HFFc6 (cell line): ENCODE data around the gene ZNF407. TPM values are rescaled to one million over a fixed set of nuclear protein-coding genes. Genes with fewer than 3 reads are reported as not detected.

ENCODE experiments used
- DNase-seq: peaks from one replicate; pipeline ENCODE4 v3.0.0-alpha.2; 2018
- H3K27ac Mint-ChIP-seq: 2 replicates; pipeline ENCODE4 v1.8.0; 2020; ENCODE audit warnings: mild to moderate bottlenecking, mixed read lengths
- H3K27me3 Mint-ChIP-seq: 2 replicates; pipeline ENCODE4 v1.8.0; 2021; ENCODE audit warnings: mild to moderate bottlenecking, moderate library complexity, mixed read lengths; ENCODE audit not compliant: insufficient read depth
- H3K36me3 Mint-ChIP-seq: 2 replicates; pipeline ENCODE4 v1.8.0; 2021; ENCODE audit warnings: low read depth, mixed read lengths
- H3K4me1 Mint-ChIP-seq: 2 replicates; pipeline ENCODE4 v1.8.0; 2020; ENCODE audit warnings: low read depth, mixed read lengths
- H3K4me3 Mint-ChIP-seq: 2 replicates; pipeline ENCODE4 v1.8.0; 2020; ENCODE audit warnings: mild to moderate bottlenecking, moderate library complexity, mixed read lengths
- H3K9me3 Mint-ChIP-seq: 2 replicates; pipeline ENCODE4 v1.8.0; 2020; ENCODE audit warnings: mild to moderate bottlenecking, mixed read lengths
- total RNA-seq, 6 experiments: library from RNA; stranded (reverse); fragmentation: NEBNext Ultra II Directional; extraction: Animal tissue kit (Norgen Biotek cat#: 25700); gene quantifications; 2 replicates in 1 of 6; 3 replicates in 5 of 6; pipeline ENCODE4 v1.2.3, GENCODE V29; 2021
- TF ChIP-seq, protein P1 (sequence below): fragments of 200-600 bp; sonication (generic); IDR thresholded peaks from 2 replicates; pipeline ENCODE4 v1.5.0; 2021; ENCODE audit warnings: antibody characterized with exemption, mild to moderate bottlenecking

The ZNF407 gene
- total RNA-seq, 6 experiments from 2014 or later: 7.9 to 9.7 (median 9.1) TPM

DNA sequence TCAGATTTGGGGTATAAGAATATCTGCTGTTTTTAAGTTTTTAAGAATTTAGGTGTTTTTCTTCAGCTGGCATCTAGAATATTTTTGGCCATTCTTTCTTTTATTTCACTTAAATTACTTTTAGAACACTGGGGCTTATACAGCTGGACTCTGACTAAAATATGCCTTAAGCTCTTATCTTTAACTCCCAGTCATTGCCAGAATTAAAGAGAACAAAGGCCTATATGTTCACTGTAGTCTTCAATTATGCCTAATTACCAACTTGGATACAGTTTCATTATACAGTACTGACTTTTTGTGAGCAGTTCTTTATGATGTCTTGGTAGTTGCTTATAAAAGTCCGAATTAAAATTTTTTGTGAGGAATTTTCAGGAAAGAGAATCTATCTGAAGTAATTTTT lies 192.8 kb downstream of the ZNF407 start:
- no peak for DNase-seq
- peaks cover 7% of the 10 kb centered on the region; the same call in 1 of the 2 replicates for H3K36me3 Mint-ChIP-seq
- H3K4me1 Mint-ChIP-seq: peaks cover 10% of the 10 kb centered on the region
- H3K9me3 Mint-ChIP-seq: no peaks in the 10 kb centered on the region
- H3K4me3 Mint-ChIP-seq: no peak overlapping the region
- no peak overlapping the region for H3K27ac Mint-ChIP-seq
- no peaks in the 10 kb centered on the region for H3K27me3 Mint-ChIP-seq
- TF ChIP-seq, protein P1, sequence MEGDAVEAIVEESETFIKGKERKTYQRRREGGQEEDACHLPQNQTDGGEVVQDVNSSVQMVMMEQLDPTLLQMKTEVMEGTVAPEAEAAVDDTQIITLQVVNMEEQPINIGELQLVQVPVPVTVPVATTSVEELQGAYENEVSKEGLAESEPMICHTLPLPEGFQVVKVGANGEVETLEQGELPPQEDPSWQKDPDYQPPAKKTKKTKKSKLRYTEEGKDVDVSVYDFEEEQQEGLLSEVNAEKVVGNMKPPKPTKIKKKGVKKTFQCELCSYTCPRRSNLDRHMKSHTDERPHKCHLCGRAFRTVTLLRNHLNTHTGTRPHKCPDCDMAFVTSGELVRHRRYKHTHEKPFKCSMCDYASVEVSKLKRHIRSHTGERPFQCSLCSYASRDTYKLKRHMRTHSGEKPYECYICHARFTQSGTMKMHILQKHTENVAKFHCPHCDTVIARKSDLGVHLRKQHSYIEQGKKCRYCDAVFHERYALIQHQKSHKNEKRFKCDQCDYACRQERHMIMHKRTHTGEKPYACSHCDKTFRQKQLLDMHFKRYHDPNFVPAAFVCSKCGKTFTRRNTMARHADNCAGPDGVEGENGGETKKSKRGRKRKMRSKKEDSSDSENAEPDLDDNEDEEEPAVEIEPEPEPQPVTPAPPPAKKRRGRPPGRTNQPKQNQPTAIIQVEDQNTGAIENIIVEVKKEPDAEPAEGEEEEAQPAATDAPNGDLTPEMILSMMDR: no peak

DNA sequence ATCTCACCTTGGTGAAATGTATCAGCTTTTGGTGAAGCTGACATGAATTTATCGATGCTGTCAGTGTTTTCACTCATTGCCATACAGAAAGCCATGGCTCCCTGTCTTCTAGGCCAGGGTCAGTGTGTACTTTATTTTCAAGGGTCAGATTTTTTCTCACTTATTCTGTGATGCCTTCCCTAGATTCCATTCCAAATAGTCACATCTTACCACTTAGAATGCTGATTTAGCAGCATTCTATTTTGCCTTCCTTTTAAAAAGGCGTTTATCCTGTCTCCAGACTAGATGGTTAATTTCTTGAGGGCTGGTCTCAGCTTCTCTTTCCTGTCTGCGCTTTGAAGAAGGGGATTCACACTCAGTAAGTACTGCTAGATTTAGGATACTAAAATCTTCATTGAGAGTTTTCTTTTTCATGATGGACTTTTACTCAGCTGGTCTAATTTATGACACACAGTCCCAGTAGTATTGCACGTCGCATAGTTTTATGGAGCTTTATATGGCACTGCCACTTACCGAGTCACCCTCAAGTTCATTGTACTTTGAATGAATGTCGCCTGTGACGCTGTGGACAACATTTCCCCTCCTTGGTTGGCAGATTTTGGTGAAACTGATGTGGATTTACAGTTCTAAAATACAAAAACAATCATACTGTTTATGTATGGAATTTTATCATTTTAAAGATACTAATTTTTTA lies 194.0 kb downstream of the ZNF407 start:
- DNase-seq: no peak
- H3K36me3 Mint-ChIP-seq: peaks cover 7% of the 10 kb centered on the region; the same call in 1 of the 2 replicates
- no peaks in the 10 kb centered on the region for H3K27me3 Mint-ChIP-seq
- H3K27ac Mint-ChIP-seq: no peak overlapping the region
- TF ChIP-seq, protein P1: no peak
- H3K4me3 Mint-ChIP-seq: no peak overlapping the region
- no peaks in the 10 kb centered on the region for H3K9me3 Mint-ChIP-seq
- peaks cover 17% of the 10 kb centered on the region for H3K4me1 Mint-ChIP-seq

DNA sequence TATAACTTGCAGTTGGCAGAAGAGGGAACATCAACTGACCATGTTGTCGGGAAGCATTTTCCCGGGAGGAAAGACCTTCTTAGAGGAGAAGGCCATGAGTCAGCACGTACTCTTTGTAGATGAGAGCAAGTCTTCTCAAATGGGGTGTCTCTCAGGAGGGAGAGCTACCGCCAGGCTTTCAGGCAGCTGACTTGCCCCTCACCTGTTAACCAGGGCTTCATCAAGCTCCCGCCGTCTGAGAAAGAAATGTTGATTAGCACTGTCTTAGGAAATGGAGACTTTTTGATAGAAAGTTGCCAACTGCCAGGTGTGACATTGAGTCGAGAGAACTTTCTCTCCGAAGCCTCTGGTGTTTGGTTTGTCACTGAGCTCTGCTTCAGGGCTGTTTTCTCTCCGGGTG lies 196.1 kb downstream of the ZNF407 start:
- no peak overlapping the region for H3K4me3 Mint-ChIP-seq
- H3K27me3 Mint-ChIP-seq: no peaks in the 10 kb centered on the region
- no peaks in the 10 kb centered on the region for H3K9me3 Mint-ChIP-seq
- DNase-seq: no peak
- H3K4me1 Mint-ChIP-seq: peaks cover 38% of the 10 kb centered on the region
- TF ChIP-seq, protein P1: no peak
- H3K36me3 Mint-ChIP-seq: no peaks in the 10 kb centered on the region; the same call in 1 of the 2 replicates
- no peak overlapping the region for H3K27ac Mint-ChIP-seq

DNA sequence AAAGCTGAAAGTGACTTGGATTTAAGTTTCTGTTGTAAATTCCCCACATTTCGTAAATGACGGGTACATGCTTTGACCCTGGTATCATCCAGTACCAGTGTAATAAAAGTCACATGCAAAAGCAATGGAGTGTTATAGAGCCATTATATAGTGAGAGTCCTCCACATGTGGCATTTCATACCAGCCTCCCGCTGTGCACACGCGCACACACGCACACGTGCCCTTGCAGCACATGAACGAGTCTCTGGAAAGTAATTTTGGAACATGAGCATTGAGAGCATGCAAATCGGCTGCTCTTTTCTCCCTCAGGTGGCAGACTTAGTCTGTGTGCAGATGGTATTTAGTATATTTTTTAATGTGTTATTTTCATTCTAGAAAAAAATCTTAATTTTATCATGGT lies 198.1 kb downstream of the ZNF407 start:
- no peaks in the 10 kb centered on the region; the same call in 1 of the 2 replicates for H3K36me3 Mint-ChIP-seq
- no peaks in the 10 kb centered on the region for H3K27me3 Mint-ChIP-seq
- H3K4me1 Mint-ChIP-seq: peaks cover 39% of the 10 kb centered on the region
- H3K27ac Mint-ChIP-seq: no peak overlapping the region
- TF ChIP-seq, protein P1: no peak
- no peaks in the 10 kb centered on the region for H3K9me3 Mint-ChIP-seq
- DNase-seq: no peak
- H3K4me3 Mint-ChIP-seq: no peak overlapping the region

DNA sequence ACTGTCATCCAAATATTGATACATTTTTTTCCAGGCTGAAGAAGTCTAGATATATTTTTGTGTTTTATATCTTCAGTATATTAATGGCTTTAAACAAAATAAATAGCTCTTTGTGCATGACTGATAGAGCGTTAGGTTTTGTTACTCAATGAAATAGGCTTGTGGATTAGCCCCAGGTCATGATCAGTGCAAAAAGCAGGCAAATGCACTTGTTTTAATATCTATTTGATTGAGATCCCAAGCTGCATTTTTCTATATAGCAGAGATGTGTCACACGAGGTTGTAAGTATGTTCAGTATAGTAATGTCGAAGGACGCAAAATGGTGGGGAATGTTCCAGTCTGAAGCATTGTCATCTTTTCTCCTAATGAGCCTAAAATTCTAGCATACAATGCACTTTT lies 198.5 kb downstream of the ZNF407 start:
- Mint-ChIP-seq H3K4me1 (peaks cover 37% of the 10 kb centered on the region), H3K4me3 (peak overlapping the region; percentile 62; the same call in 1 of the 2 replicates), H3K27ac (no peak overlapping the region), H3K27me3 (no peaks in the 10 kb centered on the region), H3K9me3 (no peaks in the 10 kb centered on the region), H3K36me3 (no peaks in the 10 kb centered on the region; the same call in 1 of the 2 replicates)
- TF ChIP-seq, protein P1: no peak
- no peak for DNase-seq
